DMS53 treated with DMSO at 0.1 percent for 48 hours (cell line): ENCODE measurements around the gene RAB40B.

Experiments
- DNase-seq: peaks from one replicate; lab custom pipeline; 2025; ENCODE audit not compliant: unreplicated experiment; lab: John Stamatoyannopoulos, UW

RAB40B gene

DNA sequence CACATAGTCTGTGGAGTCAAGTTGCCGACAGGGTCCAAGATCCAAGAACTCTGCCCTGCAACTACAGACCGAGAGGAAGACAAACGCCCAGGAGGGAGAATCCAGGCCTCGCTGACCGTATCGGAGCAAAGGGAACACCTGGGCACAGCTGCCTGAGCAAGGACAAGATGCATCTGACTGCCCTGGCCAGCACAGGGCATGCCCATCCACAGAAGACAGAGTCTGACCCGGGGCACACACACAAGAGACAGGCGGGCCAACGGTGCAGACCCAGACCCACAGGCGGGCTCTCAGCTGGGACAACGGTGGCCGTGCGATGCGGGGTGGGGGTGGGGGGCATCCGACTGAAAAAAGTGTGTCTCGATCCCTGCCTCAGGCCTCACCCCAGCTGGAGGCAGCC, 6.2 kb downstream of the RAB40B start:
- DNase-seq: no peak

DNA sequence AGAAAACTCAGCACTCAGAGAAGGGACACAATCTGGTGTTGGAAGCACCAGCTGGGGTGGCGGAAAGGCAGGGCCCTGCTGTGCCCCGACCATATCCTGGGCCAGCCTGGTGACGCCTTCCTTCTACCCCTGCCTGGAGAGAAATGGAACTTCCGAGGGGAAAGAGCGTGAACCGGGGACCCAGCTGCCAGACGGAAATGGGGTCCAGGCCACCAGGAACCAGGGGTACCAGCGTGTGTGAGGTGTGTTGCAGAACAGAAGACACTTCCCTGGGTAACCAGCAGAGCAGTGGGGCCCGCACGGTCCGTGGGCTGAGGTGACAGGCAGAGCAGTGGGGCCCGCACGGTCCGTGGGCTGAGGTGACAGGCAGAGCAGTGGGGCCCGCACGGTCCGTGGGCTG, 6.8 kb downstream of the RAB40B start:
- no peak for DNase-seq

DNA sequence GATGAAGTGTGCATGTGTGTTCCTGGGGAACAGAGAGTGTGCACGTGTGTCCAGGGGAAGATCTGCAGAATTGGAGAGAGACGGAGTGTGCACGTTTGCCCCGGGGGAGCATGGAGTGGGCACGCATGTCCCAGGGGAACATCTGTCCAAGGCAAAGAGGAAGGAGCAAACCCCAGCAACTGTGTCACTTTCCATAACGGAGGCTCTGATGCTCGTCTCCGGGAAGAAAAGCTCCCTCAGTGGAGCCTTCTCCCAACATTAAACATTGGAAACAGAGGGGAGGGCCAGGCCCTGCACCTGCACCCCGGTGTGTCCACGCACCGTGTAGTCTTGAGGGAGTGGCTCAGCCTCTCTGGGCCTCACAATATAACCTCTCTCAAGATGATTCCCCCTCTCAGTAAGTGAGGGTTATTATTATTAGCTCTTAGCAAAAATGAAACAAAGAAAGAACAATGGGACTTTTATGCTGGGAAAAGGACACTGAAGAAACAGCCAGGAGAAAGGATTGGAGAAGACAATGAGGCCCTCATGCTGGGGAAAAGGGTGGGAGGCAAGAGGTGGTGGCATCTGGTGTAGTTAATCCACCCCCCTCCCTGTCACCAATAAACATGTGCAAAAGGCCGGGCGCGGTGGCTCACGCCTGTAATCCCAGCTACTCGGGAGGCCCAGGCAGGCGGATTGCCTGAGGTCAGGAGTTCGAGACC, 7.6 kb downstream of the RAB40B start:
- DNase-seq: no peak

DNA sequence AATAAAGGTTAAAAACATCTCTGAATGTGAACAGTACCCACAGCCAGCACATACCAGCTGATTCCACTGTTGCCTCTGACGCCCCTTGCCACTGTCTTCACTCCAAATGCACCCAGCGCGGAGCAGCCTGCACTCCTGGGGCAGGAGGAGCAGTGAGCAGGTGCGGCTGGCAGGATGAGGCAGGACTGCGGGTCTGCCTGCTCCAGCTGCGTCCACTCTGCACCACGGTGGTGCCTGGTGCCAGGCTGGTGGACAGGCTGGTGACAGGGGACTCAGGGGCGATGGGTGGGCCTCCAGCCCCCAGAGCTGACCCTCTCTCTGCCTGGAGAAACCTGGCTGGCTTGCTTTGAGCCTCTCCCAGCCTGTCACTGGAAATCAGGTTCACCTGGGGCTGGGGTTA, 9.4 kb downstream of the RAB40B start:
- DNase-seq: no peak

DNA sequence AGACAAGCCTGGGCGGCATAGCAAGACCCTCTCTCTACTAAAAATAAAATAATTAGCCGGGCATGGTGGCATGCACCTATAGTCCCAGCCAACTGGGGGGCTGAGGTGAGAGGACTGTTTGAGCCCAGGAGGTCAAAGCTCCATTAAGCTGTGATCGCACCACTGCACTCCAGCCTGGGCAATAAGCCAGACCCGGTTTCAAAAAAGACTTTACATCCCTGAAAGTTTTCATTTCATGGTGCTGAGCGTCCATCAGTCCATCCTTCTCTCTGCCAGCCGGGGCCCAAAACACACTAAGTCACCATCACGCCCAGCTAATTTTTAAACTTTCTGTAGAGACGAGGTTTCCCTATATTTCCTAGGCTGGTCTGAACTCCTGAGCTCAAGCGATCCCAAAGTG, 10.6 kb downstream of the RAB40B start:
- no peak for DNase-seq

DNA sequence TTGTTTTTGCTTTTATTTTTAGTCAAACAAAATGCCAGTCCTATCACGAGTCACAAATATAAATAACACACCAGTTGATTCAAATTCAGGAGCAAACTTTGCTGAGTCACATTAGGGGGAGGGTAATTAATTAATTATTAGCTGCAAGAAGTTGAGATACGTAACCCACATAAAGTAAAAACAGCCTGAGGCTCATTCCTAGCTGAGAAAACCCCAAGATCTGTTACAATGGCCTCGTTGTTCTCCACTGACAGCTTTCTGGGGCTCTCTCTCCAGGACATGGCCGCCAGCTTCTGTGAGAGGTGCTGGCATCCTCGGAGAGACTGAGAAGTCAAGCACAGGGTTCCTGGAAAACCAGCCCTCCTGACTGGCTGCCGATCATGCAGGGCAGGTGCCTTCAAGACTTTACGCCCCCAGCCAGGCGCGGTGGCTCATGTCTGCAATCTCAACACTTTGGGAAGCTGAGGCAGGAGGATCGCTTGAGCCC, 11.1 kb downstream of the RAB40B start:
- no peak for DNase-seq

DNA sequence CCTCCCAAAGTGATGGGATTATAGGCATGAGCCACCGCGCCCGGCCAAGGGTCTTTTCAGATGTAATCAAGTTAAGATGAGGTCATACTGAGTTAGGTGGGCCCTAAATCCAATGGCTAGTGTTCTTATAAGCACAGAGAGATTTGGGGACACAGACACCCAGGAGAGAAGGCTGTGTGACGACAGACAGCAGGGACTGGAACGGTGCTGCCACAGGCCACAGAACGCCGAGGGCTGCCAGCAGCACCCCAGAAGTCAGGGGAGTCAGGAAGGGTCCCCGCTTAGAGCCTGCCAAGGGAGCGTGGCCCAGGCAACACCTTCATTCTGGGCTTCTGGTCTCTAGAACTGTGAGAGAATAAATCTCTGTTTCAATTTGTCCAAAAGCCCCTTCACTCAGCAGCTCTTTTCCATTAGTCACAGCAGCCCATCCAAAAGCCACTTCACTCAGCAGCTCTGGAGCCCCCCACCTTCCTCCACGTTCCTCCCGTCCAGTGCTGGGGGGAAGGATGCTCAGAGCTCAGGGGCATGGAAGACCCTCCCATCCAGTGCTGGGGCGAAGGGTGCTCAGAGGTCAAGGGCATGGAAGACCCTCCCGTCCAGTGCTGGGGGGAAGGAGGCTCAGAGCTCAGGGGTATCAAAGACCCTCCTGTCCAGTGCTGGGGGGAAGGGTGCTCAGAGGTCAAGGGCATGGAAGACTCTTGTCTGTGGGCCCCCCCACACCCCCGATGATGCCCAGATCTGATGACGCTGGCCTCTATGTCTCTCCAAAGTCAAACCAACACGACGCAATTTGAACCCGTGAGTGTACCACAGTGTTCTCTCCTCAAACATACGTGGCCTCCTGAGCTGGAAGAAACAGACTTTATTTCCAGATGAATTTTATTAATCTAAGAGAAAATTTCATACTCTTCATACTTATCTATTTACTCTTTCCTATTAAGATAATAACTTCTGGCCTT, 11.9 kb downstream of the RAB40B start:
- DNase-seq: no peak

DNA sequence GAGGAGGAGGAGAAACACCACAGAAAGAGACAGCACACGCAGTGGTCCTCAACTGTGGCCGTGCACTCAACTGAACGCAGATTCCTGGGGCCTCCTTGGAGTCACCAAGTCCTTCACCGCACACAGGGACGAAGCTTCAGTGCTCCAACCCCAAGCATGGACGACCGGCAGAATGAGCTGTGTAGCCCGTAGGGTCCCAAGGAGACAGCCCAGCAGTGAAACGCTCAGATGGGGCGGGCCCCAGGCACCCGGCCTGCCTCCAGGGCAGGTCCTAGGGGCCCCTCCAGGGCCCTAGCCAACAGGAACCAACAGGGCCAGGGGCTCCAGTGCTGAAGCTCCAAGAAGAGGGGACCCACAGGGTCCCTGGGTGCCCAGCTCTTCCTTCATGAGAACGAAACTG, 13.2 kb downstream of the RAB40B start:
- DNase-seq: no peak

DNA sequence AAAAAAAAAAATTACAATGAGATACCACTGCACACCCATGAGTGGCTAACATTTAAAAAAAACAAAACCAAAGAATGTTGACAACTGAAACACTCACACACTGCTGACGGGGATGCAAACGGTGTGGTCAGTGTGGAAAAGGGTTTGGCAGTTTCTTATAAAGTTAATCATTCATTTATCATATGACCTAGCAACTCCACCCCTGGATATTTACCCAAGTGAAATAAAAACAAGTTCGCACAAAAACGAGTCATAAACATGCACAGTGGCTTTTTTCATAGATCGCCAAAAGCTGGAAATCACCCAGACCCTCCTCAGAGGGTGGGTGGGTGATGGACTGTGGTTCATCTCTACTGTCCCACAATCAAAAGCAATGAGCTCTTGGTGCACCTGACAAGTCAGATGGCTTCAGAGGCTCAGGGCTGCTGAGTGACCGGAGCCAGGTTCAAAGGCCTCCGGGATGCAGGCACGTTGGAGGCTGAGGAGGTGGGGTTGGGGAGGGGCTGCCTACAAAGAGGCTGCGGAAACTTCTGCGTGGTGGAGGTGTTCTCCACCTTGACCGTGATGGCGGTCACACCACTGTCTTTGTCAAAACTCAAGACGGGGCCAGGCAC, 14.2 kb downstream of the RAB40B start:
- DNase-seq: no peak

DNA sequence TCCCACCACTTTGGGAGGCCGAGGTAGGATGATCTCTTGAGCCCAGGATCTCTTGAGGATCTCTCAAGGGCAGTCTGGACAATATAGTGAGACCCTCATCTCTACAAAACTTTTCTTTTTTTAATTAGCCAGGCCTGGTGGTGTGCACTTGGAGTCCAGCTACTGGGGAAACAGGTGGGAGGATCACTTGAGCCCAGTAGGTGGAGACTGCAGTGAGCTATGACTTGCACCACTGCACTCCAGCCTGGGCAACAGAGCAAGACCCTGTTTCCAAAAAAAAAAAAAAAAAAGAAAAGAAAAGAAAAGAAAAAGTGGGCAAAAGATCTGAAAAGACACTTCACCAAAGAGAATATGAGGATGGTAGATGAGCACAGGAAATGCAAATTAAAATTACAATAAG, 15.0 kb downstream of the RAB40B start:
- no peak for DNase-seq

DNA sequence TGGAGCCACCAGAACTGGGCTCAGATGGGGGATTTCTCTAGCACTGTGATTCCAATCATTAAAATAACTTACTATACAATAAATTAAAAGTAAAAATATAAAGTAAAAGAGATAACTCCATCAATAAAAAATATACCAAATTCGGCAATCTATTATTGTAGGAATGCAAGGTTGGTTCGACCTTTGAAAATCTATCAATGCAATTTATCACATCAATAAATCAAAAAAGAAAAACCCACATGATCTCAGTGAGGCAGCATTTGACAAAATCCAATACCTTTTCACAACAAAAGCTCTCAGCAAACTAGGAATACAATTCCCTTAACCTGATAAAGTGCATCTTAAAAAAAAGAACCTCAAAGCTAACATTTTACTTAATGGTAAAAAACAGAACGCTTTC, 17.0 kb downstream of the RAB40B start:
- no peak for DNase-seq

DNA sequence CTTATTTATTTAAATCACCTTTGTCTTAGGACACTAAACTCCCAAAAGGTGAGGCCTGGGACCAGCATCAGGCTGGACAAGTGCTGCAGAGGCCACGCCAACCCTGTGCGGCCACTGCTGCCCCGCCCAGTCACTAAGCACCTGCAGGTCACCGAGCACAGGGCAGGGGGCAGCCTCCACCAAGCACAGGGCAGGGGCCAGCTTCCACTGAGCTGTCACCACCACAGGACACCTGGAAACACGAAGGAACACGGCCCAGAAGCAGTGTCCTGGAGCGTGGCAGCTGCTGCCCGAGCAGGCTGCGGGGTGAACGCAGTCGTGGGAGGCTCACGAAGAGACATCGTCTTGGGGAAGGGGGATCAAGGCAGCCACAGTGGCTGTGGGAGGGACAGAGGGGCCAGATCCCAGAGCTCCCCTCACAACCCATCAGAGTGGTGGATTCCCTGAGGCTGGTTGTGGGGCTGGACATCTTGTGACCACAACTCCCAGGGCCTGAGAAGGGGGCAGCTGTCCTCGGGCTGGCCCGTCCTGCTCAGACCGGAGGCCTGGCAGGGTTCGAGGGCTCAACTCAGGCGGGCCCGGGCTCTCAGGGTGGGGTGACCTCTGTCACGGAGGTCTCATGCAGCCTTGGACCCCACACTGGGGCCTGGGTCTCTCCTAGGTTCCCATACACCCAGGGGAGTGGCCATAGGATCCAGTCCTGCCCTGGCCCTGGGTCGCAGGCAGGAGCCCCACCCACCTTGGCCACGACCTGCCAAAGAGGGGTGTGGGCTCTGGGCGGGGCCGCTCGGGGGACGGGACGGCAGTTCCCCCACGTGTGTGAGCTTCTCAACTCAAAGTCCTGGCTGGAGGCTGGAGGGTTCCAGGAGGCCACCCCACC, 18.7 kb downstream of the RAB40B start:
- no peak for DNase-seq

DNA sequence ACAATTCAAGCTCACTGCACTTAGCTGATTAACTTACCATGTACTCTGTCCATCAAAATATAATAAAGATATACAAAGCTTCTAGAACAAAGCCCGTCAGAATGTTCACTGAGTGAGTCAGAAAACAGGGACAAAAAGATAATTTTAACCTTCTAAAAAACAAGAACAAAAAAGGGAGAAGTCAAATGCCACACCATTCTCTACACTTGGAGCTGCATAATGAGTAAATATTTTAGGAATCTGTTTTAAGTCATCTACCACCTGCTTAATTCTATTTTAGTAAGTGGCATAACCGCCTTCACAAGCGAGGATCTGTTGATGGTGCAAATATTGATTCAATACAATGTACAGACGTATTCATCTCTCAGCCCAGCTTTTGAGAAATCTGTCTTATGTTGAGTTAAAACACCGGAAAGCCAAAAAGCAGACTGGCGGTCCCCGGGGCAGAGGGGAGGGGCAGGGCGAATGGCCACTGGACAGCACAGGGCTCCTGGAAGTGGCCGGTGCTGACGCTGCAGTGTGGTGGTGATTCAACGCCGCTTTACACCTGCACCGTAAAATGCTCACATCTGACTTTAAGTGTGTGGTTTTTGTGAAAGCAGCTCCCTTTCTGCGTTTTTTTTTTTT, 20.1 kb downstream of the RAB40B start:
- peak; percentile 42 for DNase-seq

DNA sequence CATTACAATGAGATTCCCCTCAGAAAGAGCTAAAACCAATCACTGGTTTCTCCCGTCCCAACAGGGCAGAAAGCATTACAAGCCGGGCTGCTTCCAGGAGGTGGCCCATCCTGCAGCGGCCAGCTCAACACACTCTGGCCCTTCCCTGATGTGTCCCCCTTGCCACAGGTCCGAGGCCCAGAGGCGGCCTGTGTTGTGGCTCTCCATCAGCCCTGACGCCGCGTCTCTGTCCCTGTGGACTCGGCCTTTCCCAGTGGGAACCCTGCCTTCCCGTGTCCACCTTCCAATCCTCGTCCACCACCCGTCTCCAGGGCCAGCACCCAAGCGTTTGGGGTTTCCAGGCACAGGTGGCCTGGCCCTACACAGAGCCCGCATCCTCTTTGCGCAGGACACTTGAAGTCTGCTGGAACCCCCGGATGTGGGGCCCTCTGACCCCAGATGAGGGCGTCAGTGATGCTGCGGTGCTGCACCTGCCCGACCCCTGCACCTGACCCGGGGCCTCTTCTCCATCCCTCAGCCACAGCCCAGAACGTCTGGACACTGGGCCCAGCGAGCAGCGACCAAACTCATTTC, 21.1 kb downstream of the RAB40B start:
- DNase-seq: no peak

DNA sequence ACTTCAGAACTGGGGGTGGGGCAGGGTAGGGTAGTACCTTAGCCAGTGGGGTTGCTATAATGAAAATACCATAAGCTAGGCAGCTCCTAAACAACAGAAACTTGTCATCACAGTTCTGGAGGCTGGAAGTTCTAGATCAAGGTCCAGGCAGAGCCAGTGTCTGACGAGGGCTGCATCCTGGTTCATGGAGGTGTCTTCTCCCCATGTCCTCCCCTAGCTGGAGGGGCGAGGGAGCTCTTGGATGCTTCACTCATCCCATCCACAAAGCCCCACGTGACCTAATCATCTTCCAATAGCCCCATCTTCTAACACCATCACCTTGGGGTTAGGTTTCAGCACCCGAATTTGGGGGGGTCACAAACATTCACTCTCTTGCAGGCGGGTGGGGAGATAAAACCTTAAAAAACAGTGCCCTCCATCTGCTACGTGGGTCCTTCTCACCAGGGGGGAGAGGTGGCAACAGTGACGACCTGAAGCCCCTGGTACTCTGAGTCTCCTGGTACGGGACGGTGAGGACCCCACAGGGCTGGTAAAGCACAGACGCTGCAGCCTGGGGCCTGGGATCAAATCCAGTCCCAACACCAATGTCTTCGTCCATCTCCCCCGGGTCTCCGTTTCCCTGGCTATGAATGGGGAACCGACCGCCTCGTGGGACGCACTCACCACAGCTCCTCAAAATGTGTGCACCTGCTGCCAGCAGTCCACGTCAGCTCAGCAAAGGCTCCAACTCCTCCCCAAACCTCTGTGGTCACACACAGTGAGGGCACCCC, 22.8 kb downstream of the RAB40B start:
- no peak for DNase-seq

DNA sequence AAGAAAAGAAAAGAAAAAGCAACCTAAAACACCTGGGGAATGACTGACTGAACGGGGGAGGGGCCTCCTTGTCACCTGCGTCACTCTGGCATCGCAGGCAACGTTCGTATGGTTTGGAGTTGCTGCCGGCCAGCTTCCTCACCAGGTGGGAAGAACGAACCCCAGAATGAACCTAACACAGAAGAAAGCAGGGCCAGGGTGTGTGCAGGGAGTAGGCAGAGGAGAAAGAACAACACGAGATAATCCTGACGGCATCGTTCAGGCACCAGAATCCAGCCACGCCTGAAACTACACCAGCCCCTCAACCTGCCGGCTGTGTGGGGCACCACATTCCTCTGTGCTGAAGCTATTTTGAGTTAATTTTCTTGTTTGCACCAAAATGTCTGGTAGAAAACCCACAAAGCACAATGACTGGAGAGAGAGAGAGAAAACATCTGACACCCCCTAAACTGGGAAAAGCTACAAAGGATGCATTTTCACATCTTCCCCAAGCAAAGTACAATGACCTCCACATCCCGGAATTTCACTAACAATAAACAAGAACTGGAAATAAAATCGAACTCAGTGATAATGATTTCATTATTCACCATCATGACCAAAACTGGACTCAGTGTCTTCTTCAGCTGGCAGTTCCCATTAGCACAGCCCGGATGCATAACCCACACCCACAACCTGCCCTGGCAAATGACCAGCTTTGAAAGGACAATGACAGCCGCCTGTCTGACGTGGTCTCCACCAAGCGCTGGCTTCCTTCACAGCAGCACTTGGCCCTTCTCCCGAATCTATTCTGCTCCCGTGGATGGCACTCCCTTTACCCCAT, 23.6 kb downstream of the RAB40B start:
- DNase-seq: no peak

DNA sequence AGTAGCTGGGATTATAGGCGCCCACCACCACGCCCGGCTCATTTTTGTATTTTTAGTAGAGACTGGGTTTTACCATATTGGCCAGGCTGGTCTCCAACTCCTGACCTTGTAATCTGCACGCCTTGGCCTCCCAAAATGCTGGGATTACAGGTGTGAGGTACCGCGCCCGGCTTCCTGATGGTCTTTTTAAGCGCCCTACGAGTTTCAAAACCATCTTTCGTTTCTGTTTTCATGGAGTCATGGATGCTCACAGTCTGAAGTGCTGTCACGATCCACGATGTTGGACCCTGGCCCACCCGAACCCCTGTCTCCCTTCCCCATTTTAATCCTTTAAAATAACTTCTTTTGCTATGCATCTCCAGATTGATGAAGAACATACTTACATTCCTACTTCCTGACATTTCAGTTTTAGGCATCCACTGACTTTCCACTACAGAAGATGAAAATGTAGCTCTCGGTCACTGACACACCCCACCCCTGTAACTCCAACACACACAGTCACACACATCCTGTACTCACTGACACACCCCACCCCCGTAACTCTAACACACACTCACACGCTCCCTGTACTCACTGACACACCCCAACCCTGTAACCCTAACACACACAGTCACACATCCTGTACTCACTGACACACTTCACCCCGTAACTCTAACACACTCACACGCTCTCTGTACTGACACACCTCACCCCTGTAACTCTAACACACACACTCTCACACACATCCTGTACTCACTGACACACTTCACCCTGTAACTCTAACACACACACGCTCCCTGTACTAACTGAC, 27.6 kb downstream of the RAB40B start:
- DNase-seq: no peak
